Peyer's patch (tissue), 4 donors: ENCODE results near the gene RFX3. TPM values are rescaled to one million over a fixed set of nuclear protein-coding genes. Genes with fewer than 3 reads are reported as not detected.

Source experiments
- DNase-seq, 3 donors: peaks; one replicate each; pipeline ENCODE4 v3.0.0-alpha.2; 2017 to 2019
- H3K27ac ChIP-seq, 4 donors: fragments of 200-600 bp; sonication (generic); one replicate each; pipeline ENCODE4 v1.5.1; 2016 to 2019
- H3K27me3 ChIP-seq, 2 donors: fragments of 200-600 bp; sonication (generic); one replicate each; pipeline ENCODE4 v1.5.1; 2019
- H3K36me3 ChIP-seq, 3 donors: fragments of 200-600 bp; sonication (generic); one replicate each; pipeline ENCODE4 v1.5.1; 2016 to 2019
- H3K4me1 ChIP-seq, 4 donors: fragments of 200-600 bp; sonication (generic); one replicate each; pipeline ENCODE4 v1.5.1; 2016 to 2019
- H3K4me3 ChIP-seq, 4 donors: fragments of 200-600 bp; sonication (generic); 1 replicate in 3 of 4; 2 replicates in 1 of 4; pipeline ENCODE4 v1.5.1; 2016 to 2019; ENCODE audit warnings: mild to moderate bottlenecking in 1 of 4
- H3K9me3 ChIP-seq, 4 donors: fragments of 200-600 bp; sonication (generic); one replicate each; pipeline ENCODE4 v1.5.1; 2016 to 2019; ENCODE audit warnings: mild to moderate bottlenecking in 1 of 4
- POLR2A ChIP-seq, 2 donors: fragments of 450-650 bp; IDR thresholded peaks; one replicate each; pipeline ENCODE4 v1.5.1; 2017; ENCODE audit warnings: antibody characterized with exemption in 2 of 2, mild to moderate bottlenecking in 2 of 2, moderate library complexity in 2 of 2
- total RNA-seq, 4 donors: library from RNA; depleted of rRNA; stranded (reverse); fragments of >200 nt; gene quantifications; one replicate each; pipeline ENCODE4 v1.1.0, GENCODE V29; 2016
- TF ChIP-seq, protein P1 (sequence below), 6 experiments: fragments of 450-650 bp in 4 of 6; fragments of 200-600 bp in 2 of 6; sonication (generic) in 1 of 6; IDR thresholded peaks; one replicate each; pipeline ENCODE4 v1.5.1; 2017 to 2019; ENCODE audit warnings: antibody characterized with exemption in 6 of 6, mild to moderate bottlenecking in 3 of 6, moderate library complexity in 1 of 6

Gene RFX3
- total RNA-seq, 4 donors from 2014 or later = 3.9 to 31.4 (median 9.5) TPM

DNA sequence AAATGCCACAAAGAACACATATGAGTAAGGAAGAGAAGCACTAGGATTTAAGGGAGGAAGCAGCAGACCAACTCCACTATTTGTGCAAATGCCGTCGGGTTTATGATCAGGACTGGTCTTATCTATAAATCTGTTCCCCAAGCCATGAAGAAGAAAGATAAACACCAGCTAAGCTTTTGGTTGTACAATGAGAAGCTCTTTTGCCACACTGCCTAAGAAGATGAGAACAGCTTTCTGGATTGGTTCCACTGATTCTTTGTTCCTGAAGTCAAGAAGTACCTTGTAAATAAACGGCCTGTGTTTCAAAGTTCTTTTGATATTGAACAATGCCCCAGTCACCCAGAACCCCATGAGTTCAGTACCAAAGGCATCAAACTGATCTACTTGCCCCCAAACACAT is 93.9 kb downstream of the RFX3 start:
- TF ChIP-seq, protein P1, sequence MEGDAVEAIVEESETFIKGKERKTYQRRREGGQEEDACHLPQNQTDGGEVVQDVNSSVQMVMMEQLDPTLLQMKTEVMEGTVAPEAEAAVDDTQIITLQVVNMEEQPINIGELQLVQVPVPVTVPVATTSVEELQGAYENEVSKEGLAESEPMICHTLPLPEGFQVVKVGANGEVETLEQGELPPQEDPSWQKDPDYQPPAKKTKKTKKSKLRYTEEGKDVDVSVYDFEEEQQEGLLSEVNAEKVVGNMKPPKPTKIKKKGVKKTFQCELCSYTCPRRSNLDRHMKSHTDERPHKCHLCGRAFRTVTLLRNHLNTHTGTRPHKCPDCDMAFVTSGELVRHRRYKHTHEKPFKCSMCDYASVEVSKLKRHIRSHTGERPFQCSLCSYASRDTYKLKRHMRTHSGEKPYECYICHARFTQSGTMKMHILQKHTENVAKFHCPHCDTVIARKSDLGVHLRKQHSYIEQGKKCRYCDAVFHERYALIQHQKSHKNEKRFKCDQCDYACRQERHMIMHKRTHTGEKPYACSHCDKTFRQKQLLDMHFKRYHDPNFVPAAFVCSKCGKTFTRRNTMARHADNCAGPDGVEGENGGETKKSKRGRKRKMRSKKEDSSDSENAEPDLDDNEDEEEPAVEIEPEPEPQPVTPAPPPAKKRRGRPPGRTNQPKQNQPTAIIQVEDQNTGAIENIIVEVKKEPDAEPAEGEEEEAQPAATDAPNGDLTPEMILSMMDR (IDR thresholded peaks at IDR 0.05) = no peak
- no peak for TF ChIP-seq POLR2A (IDR thresholded peaks at IDR 0.05)
- no peaks in the 10 kb centered on the region for H3K27me3 ChIP-seq
- DNase-seq = no peak

DNA sequence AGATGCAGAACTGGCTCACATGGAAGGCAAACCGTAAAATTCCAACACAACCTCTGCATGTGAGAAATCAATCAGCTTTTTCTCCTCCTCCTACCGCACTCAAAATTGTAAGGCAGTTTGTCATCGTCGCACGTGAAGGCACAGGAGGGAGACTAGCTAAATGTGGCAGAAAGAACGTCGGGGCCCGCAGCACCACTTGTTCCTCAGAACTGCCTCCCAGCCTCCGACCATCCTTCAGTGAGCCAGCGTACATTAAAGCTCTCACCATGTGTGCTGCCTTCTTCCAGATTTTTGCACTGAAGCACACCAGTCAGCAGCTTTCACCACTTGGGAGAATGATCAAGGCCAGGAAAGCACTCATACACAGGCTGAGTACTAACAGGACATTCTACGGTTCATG is 105.9 kb downstream of the RFX3 start:
- Histone ChIP-seq H3K36me3 (no peaks in the 10 kb centered on the region), H3K4me1 (no peaks in the 10 kb centered on the region), H3K9me3 (no peaks in the 10 kb centered on the region), H3K27ac (no peak overlapping the region), H3K27me3 (no peaks in the 10 kb centered on the region), H3K4me3 (no peak overlapping the region)
- TF ChIP-seq, protein P1 (IDR thresholded peaks at IDR 0.05) = no peak
- TF ChIP-seq POLR2A (IDR thresholded peaks at IDR 0.05) = no peak
- no peak for DNase-seq

More for the DNA sequence above, 93.9 kb downstream of the RFX3 start:
- no peaks in the 10 kb centered on the region for H3K4me1 ChIP-seq
- H3K9me3 ChIP-seq = no peaks in the 10 kb centered on the region
- no peak overlapping the region for H3K27ac ChIP-seq
- H3K4me3 ChIP-seq = no peak overlapping the region
- no peaks in the 10 kb centered on the region for H3K36me3 ChIP-seq

DNA sequence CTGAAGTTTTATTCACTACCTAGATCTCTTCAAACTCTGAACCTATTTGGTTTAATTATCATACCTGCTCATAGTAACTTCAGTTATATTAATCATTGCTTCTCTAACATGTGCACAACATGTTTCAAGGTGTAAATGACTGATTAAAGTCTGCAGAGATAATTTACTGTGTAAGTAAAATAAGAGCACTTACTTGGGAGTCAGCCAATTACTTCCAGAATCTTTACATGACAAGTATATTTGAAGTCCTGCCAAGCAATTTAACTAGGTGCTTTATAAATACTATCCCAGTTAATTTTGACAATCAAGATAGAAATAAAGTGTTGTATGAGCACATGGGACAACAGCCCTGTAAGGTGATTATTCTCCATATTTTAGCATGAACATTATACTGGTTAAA is 109.9 kb downstream of the RFX3 start:
- H3K36me3 ChIP-seq = no peaks in the 10 kb centered on the region
- H3K27me3 ChIP-seq = no peaks in the 10 kb centered on the region
- H3K9me3 ChIP-seq = no peaks in the 10 kb centered on the region
- no peaks in the 10 kb centered on the region for H3K4me1 ChIP-seq
- H3K4me3 ChIP-seq = no peak overlapping the region
- TF ChIP-seq, protein P1 (IDR thresholded peaks at IDR 0.05) = no peak
- no peak for TF ChIP-seq POLR2A (IDR thresholded peaks at IDR 0.05)
- no peak for DNase-seq
- no peak overlapping the region for H3K27ac ChIP-seq

DNA sequence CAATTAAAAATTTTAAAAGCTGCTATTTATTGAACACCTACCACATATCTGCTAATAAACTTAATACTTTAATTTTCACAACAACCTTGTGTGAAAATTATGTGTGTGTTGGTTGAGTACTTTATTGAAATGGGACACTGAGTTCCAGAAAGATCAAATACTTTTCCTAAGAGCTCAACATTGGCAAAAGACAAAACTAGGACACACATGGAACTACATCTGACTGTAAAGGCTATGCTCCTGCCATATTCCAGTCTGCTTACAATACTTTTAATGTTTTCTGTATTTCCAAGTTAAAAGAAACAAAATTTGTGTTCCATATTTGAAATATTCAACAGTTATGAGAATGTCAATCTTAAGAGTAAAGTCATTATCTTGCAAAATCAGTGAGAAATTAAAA is 111.8 kb downstream of the RFX3 start:
- TF ChIP-seq, protein P1 (IDR thresholded peaks at IDR 0.05) = no peak
- no peak for TF ChIP-seq POLR2A (IDR thresholded peaks at IDR 0.05)
- Histone ChIP-seq H3K9me3 (no peaks in the 10 kb centered on the region), H3K27ac (no peak overlapping the region), H3K4me1 (no peaks in the 10 kb centered on the region), H3K36me3 (no peaks in the 10 kb centered on the region), H3K4me3 (no peak overlapping the region), H3K27me3 (no peaks in the 10 kb centered on the region)
- DNase-seq = no peak

DNA sequence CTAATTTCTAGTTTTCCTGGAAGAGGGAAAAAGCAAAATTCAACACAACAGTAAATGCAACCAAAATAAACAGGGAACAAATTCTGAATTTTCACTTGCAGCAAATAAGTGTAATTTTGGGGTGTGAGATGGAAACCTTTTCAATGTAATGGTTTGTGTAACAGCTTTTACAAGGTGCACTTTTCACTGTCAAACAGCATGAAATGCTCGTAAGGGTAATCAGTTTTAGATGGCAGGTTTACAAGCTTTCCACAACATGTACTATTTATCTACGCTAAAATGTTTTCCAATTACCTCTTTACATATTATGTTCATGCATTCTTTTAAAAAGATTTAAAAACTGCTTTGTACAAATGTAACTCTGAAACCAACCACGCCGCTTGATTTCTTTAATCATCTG is 115.3 kb downstream of the RFX3 start:
- Histone ChIP-seq H3K27ac (no peak overlapping the region), H3K4me3 (no peak overlapping the region), H3K27me3 (no peaks in the 10 kb centered on the region), H3K9me3 (no peaks in the 10 kb centered on the region), H3K36me3 (no peaks in the 10 kb centered on the region), H3K4me1 (no peaks in the 10 kb centered on the region)
- DNase-seq = no peak
- no peak for TF ChIP-seq POLR2A (IDR thresholded peaks at IDR 0.05)
- TF ChIP-seq, protein P1 (IDR thresholded peaks at IDR 0.05) = no peak

DNA sequence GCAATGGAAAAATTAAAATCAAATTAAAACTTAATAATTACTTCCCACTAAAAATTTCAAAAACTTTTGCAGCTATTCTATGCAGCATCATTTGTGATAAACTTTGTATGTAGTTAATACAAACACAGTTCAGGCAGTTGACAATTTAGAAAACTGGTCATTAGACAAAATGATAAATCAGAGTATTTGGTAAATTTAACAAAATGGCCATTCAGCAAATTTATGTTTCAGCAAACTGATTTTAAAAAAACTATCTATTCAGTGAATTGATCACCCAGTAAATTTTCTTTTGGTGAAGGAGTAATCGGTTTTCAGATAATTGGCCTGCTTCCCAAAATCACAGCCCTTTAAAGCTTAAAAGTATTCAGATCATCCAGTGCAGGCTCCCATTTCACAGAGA is 116.3 kb downstream of the RFX3 start:
- TF ChIP-seq, protein P1 (IDR thresholded peaks at IDR 0.05) = no peak
- TF ChIP-seq POLR2A (IDR thresholded peaks at IDR 0.05) = no peak
- no peak overlapping the region for H3K4me3 ChIP-seq
- H3K27me3 ChIP-seq = no peaks in the 10 kb centered on the region
- DNase-seq = no peak
- no peaks in the 10 kb centered on the region for H3K36me3 ChIP-seq
- H3K27ac ChIP-seq = no peak overlapping the region
- no peaks in the 10 kb centered on the region for H3K9me3 ChIP-seq
- no peaks in the 10 kb centered on the region for H3K4me1 ChIP-seq
